Upper lobe of left lung (tissue), 4 donors: ENCODE results near the gene IMMP2L.

Source experiments
- EP300 ChIP-seq, 4 donors: sonication (generic); formaldehyde crosslinking; IDR thresholded peaks; one replicate each; pipeline ENCODE4 v1.5.1; 2017; ENCODE audit warnings: antibody characterized with exemption in 4 of 4, control low read depth in 2 of 4
- POLR2A ChIP-seq, 4 donors: fragments of 450-650 bp; IDR thresholded peaks; one replicate each; pipeline ENCODE4 v1.5.1; 2016 to 2017; ENCODE audit warnings: antibody characterized with exemption in 4 of 4, mild to moderate bottlenecking in 2 of 4
- POLR2AphosphoS5 ChIP-seq, 2 donors: sonication (generic); formaldehyde crosslinking; IDR thresholded peaks; one replicate each; pipeline ENCODE4 v1.5.1; 2017; ENCODE audit warnings: antibody characterized with exemption in 2 of 2
- TF ChIP-seq, protein P1 (sequence below), 6 experiments: fragments of 450-650 bp in 4 of 6; fragments of 200-600 bp in 2 of 6; sonication (generic) in 2 of 6; IDR thresholded peaks; one replicate each; pipeline ENCODE4 v1.5.1; 2016 to 2019; ENCODE audit warnings: antibody characterized with exemption in 6 of 6

DNA sequence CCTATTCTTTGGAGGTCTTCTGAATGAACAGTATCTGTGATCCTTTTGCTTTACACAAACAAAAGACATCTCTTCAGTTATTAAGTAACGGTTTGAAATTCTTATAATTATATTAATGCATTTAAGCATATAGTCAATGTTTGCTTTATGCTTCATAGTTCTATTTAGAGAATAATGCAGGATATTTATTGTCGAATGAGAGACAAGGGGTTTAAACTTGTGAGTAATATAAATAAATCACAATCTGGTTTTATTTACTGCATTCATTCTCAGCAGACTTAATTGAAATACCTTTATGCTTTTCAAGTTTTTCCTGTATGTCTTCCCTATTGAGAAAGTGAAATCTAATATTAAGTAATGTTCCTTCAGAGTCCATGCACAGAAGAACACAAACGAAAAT, 620.9 kb downstream of the IMMP2L start:
- TF ChIP-seq, protein P1, sequence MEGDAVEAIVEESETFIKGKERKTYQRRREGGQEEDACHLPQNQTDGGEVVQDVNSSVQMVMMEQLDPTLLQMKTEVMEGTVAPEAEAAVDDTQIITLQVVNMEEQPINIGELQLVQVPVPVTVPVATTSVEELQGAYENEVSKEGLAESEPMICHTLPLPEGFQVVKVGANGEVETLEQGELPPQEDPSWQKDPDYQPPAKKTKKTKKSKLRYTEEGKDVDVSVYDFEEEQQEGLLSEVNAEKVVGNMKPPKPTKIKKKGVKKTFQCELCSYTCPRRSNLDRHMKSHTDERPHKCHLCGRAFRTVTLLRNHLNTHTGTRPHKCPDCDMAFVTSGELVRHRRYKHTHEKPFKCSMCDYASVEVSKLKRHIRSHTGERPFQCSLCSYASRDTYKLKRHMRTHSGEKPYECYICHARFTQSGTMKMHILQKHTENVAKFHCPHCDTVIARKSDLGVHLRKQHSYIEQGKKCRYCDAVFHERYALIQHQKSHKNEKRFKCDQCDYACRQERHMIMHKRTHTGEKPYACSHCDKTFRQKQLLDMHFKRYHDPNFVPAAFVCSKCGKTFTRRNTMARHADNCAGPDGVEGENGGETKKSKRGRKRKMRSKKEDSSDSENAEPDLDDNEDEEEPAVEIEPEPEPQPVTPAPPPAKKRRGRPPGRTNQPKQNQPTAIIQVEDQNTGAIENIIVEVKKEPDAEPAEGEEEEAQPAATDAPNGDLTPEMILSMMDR (IDR thresholded peaks at IDR 0.05), result no peak
- TF ChIP-seq POLR2A (IDR thresholded peaks at IDR 0.05) (no peak), EP300 (IDR thresholded peaks at IDR 0.05) (no peak), POLR2AphosphoS5 (IDR thresholded peaks at IDR 0.05) (no peak)
